HK-2 (cell line): ENCODE measurements around the gene EPB41L3.
"Not testable (repeated sequence)": the region's sequence is repeated elsewhere in the genome, so short reads cannot be mapped to it uniquely, and the experiment has no call there.

Source experiments
- DNase-seq: peaks from one replicate; pipeline ENCODE4 v3.0.0-alpha.2; 2018; ENCODE audit not compliant: unreplicated experiment

Gene EPB41L3

GRCh38 chr18:5498452-5498851 lies 45.3 kb downstream of the EPB41L3 start:
- DNase-seq, result no peak

DNA sequence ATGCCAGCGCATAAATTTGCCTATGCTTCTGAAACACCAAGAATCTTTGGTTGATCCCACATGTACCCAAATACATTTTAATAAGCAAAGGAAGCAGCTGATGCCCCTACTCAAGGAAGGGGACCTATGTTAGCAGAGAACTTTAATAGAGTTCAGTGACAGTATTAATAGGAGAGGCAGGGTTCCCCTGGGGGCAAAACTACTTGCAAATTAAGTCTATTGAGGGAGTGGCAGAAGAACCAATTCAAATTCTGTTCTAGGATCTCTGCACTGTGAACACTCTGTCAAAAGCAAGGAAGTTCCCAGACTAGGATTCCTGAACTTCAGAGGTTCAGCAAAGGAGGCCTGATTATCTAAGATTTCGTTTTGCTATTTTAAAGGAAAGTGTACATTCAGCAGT lies 47.5 kb downstream of the EPB41L3 start:
- no peak for DNase-seq

- DNase-seq, result no peak
Observed at GRCh38 chr18:5490753-5491480, 52.9 kb downstream of the EPB41L3 start.

GRCh38 chr18:5488844-5489243 lies 55.0 kb downstream of the EPB41L3 start:
- DNase-seq, result no peak

DNA sequence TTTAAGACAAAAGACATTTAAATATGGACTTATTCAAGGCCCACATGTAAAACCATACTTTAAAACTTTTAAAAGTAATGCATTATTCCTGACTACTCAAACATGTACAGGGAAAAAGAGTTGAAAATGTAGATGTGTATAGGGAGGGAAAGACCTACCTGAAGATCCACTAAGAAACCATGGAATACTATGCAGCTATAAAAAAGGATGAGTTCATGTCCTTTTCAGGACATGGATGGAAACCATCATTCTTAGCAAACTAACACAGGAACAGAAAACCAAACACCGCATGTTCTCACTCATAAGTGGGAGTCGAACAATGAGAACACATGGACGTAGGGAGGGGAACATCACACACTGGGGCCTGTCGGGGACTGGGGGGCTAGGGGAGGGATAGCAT lies 55.8 kb downstream of the EPB41L3 start:
- not testable (repeated sequence) for DNase-seq

GRCh38 chr18:5484526-5484925 lies 59.3 kb downstream of the EPB41L3 start:
- DNase-seq, result no peak

DNA sequence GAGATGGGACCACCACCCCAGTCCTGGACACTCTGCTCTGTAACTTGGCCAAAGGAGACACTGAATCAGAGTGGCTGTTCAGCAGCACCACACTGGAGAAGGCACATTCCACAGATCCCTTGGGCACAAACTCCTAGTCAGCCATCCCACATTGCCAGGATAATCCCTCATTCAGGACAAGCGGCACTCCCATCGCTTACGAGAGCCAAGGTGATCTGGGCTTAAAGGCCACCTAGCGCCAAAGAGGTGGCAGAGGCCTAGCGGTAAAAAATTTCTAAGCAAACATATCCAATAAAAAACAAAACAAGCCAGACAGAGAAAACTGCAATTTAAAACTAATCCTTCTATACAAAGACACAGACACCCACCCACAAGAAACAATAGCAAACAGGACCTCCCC lies 62.2 kb downstream of the EPB41L3 start:
- DNase-seq, result no peak

GRCh38 chr18:5478261-5478660 lies 65.5 kb downstream of the EPB41L3 start:
- no peak for DNase-seq

DNA sequence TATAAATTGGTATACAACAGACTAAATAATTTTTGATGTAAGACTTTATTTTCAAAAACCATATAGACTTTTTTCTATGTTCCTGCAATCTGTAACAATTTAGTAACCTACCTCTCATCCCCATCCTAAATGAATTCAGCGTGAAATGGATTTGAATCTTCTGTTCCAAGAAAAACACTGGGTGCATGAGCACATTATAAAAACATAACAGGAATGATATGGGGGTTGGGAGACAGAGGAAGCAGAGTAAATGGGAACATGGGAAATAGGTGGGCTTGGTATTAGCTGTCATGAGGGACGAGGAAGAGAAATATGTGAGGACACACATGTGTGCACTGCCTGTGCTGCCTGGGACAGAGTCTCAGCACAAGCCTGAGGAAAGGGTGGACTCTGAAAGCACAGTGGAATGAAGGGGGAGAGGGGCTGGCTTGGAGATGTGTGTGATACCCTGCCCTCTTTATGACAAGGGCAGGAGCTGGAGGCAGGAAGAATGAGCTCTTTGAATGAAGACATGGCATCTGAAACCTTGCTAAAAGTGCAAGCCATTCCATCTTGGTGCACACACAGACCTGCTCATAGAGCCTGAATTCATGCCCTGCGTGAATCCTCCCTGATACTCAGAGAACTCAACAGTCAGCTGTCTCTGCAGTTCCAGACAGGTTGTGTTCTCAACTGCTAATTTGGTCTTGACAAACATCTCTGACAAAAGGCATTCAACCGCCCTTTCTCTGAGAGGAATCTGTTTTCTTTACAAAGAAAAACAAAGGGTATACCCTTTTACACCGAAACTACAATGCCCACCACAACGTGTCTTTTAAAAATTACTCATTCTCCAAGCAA lies 66.6 kb downstream of the EPB41L3 start:
- DNase-seq, result no peak

- DNase-seq, result no peak
Observed at GRCh38 chr18:5475267-5475666, 68.5 kb downstream of the EPB41L3 start.

DNA sequence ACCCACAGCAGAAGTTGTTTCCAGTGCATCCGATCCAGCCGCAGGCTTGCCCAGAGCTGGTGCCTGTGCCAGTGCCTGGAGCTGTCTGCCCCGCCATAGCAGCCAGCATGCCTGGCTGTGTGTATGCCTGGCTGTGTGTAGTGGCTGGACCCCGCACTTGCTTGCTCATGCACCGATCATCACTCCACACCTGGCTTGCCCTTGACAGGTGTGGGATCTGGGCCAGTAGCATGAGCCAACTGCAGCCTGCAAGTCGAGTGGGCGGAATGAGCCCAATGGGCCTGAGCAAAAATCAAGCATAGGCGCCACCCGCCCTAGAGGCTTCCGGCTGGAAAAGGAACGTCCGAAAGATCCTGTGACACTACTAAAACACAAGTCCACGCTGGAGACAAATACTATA lies 74.5 kb downstream of the EPB41L3 start:
- no peak for DNase-seq

DNA sequence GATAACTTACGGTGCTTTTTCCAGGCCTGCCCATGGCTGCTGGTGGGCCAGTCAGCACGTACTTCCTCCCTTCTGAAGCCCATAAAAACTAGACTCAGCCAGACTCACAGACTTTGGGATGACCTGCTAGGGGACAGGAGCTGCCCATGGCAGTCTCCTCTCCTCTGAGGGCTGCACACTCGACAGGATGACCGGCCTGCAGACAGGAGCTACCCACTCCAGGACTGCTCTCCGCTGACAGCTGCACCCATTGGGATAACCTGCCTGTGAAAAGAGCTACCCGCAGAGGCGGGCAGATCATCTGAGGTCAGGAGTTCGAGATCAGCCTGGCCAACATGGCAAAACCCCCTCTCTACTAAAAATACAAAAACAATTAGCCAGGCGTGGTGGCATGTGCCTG lies 75.4 kb downstream of the EPB41L3 start:
- no peak for DNase-seq

GRCh38 chr18:5467671-5468070 lies 76.1 kb downstream of the EPB41L3 start:
- DNase-seq, result no peak

DNA sequence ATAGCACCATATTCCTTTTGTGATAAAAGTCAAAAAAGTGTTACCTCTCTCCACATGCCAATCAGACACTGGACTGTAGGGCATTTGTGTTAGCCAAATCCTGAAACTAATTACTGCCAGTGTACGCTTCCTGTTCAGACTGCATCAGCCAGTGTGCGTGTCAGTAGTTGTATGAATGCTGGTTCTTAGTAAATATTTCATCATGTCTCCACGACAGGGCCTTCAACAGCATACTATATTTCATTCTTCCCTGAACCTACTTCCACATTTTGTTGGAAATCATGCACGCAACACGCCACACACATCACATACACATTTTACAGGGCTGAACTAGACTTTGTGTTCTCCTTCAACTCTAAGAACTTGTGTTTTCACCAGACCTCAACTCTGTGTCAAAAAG lies 77.5 kb downstream of the EPB41L3 start:
- DNase-seq, result no peak

- no peak for DNase-seq
Observed at GRCh38 chr18:5464251-5464650, 79.5 kb downstream of the EPB41L3 start.

GRCh38 chr18:5463831-5464230 lies 80.0 kb downstream of the EPB41L3 start:
- DNase-seq, result no peak

DNA sequence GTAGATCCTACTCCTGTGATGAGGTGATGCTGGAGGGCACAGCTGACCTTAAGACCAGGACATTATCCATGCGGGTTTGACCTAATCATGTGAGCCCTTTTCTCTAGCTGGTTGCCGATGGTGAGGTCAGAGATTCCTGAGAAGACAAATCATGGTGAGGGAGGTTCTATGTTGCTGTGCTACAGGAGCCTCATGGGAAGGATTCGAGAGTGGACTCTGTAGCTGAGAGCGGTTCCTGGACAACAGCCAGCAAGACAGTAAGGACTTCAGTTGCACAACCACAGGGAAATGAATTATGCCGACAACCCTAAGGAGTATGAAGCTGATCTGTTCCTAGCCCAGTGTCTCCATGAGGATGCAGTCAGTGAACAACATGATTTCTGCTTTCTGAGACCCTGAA lies 80.4 kb downstream of the EPB41L3 start:
- no peak for DNase-seq

GRCh38 chr18:5462227-5462626 lies 81.6 kb downstream of the EPB41L3 start:
- DNase-seq, result no peak

- DNase-seq, result no peak
Observed at GRCh38 chr18:5461041-5461440, 82.8 kb downstream of the EPB41L3 start.

GRCh38 chr18:5457462-5457957 lies 86.3 kb downstream of the EPB41L3 start:
- DNase-seq, result no peak

GRCh38 chr18:5456577-5457461 lies 87.0 kb downstream of the EPB41L3 start:
- DNase-seq, result no peak

DNA sequence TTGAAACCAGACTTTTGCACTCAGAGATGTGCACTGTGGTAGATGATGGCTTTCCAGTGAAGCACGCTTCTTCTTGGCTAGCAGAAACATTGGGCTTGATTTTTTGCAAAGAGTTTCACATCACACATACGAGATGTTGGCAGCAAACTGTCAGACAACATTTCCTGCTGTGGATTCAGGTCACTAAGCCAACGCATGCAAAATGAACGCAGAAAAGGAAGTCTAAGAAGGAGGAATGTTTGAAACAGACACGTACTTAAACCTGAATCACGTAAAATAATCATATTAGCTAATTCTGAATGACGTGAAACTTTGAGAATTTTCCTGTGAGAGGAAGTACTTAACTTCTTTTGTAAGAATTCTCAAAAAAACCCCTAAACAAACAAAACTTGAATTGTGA lies 88.1 kb downstream of the EPB41L3 start:
- DNase-seq, result no peak
